Right lobe of liver (tissue), 6 donors: ENCODE measurements around the gene SQSTM1. TPM values are rescaled to one million over a fixed set of nuclear protein-coding genes. Genes with fewer than 3 reads are reported as not detected.

Experiments used
- ATAC-seq, 4 donors: fragments of 200-7000 bp; cut with Tn5 transposase; one replicate each; pipeline ENCODE4 v1.9.1; 2020; ENCODE audit warnings: mild to moderate bottlenecking in 4 of 4, moderate library complexity in 4 of 4
- DNase-seq, 3 donors: peaks; one replicate each; pipeline ENCODE4 v3.0.0-alpha.2; 2020
- H3K27ac ChIP-seq, 3 donors: fragments of 200-600 bp; one replicate each; pipeline ENCODE4 v1.8.0; 2022
- H3K27me3 ChIP-seq, 2 donors: fragments of 200-600 bp; one replicate each; pipeline ENCODE4 v1.8.0; 2022
- H3K36me3 ChIP-seq, 4 donors: fragments of 200-600 bp; sonication (generic) in 1 of 4; one replicate each; pipeline versions ENCODE4 v1.5.1 to v1.8.0; 2017 to 2022; ENCODE audit warnings: control low read depth in 1 of 4
- H3K4me1 ChIP-seq, 4 donors: fragments of 200-600 bp; sonication (generic) in 1 of 4; one replicate each; pipeline versions ENCODE4 v1.5.1 to v1.8.0; 2017 to 2022; ENCODE audit warnings: control low read depth in 1 of 4
- H3K4me3 ChIP-seq, 3 donors: fragments of 200-600 bp; one replicate each; pipeline ENCODE4 v1.8.0; 2022
- H3K9me3 ChIP-seq, 4 donors: fragments of 200-600 bp; sonication (generic) in 1 of 4; one replicate each; pipeline versions ENCODE4 v1.5.1 to v1.8.0; 2017 to 2022; ENCODE audit warnings: control low read depth in 1 of 4
- POLR2A ChIP-seq: fragments of 450-650 bp; IDR thresholded peaks from one replicate; pipeline ENCODE4 v1.6.1; 2017; ENCODE audit warnings: antibody characterized with exemption, mild to moderate bottlenecking
- WGBS: methylation state at CpG from one replicate; pipeline ENCODE4 v1.1.6; 2018; ENCODE audit warnings: low coverage, low lambda C conversion rate; ENCODE audit not compliant: insufficient coverage; ENCODE audit errors: missing lambda C conversion rate; 5-methylcytosine and 5-hydroxymethylcytosine counted together
- intact Hi-C, 2 donors: fragments of 100-400 bp; cut with DNase I; formaldehyde crosslinking; loops; one replicate each; pipeline versions ENCODE4 v1.11.2 to v1.14.1; 2022
- total RNA-seq, 6 experiments: library from RNA; depleted of rRNA in 2 of 6; stranded (reverse); fragments of >200 nt in 2 of 6; fragmentation: NEBNext Ultra II Directional in 3 of 6; extraction: Animal tissue kit (Norgen Biotek cat#: 25700) in 3 of 6; gene quantifications; one replicate each; pipeline versions ENCODE4 v1.1.0 to v1.2.4, GENCODE V29; 2016 to 2023
- TF ChIP-seq, protein P1 (sequence below), 4 donors: fragments of 200-600 bp in 3 of 4; fragments of 450-650 bp in 1 of 4; IDR thresholded peaks; one replicate each; pipeline versions ENCODE4 v1.5.1 to v1.8.0; 2016 to 2022; ENCODE audit warnings: antibody characterized with exemption in 4 of 4, mild to moderate bottlenecking in 2 of 4
- donor health status: DM: no; HTN: yes; CAD: no.
- donor health status: DM: no; HTN: no; CAD: no.
- donor health status: DM: no; HTN: no; CAD: no.
- donor health status: DM: no; HTN: yes; CAD: no.
- donor health status: DM: no; HTN: yes; CAD: no.

SQSTM1 gene
- total RNA-seq, 6 experiments from 2014 or later, result 195 to 1,174 (median 649) TPM

DNA sequence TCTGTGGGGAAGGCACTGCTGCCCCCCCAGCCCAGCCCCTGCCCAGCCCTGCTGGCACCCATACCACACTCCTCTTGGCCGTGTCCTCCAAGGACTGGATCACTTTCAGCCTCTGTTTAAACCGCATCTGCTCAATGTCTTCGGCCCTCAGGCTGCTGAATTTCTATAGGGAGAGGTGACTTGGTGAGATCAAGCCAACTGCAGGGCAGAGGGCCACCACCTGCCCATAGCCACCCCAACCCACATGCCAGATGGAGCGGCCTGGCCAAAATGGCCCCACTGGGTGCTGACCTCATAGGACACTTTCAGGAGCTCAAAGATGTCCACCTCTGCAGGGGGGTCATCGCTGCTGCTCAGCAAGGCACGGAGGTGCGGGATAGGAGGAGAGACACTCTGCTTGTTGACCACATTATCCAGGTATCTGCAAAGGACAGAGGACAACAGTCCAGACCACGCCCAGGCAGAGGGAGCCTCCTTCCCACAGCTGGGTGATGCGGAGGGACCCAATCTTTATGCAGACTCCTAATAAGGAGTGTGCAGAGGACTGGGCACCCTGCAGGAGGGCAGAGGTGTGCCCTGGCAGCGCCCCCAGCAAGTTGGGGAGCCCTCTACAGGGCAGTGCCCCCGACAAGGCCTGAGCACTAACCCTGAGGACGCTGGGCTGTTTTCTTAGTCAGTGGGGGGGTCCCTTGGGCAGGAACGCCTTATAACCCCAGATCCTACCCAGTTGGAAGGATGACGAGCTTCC, 52.3 kb downstream of the SQSTM1 start:
- intact Hi-C loops, result no loop called here
- 100% methylated on average over 1 of the region's 14 CpGs for WGBS
- Histone ChIP-seq H3K9me3 (no peaks in the 10 kb centered on the region), H3K4me1 (no peaks in the 10 kb centered on the region), H3K36me3 (peaks cover 0 to 59% (median 16%) of the 10 kb centered on the region in 4 donors), H3K27me3 (no peaks in the 10 kb centered on the region), H3K4me3 (no peak overlapping the region), H3K27ac (no peak overlapping the region)
- ATAC-seq (no peak), DNase-seq (no peak)
- TF ChIP-seq POLR2A, result no peak
- TF ChIP-seq, protein P1, sequence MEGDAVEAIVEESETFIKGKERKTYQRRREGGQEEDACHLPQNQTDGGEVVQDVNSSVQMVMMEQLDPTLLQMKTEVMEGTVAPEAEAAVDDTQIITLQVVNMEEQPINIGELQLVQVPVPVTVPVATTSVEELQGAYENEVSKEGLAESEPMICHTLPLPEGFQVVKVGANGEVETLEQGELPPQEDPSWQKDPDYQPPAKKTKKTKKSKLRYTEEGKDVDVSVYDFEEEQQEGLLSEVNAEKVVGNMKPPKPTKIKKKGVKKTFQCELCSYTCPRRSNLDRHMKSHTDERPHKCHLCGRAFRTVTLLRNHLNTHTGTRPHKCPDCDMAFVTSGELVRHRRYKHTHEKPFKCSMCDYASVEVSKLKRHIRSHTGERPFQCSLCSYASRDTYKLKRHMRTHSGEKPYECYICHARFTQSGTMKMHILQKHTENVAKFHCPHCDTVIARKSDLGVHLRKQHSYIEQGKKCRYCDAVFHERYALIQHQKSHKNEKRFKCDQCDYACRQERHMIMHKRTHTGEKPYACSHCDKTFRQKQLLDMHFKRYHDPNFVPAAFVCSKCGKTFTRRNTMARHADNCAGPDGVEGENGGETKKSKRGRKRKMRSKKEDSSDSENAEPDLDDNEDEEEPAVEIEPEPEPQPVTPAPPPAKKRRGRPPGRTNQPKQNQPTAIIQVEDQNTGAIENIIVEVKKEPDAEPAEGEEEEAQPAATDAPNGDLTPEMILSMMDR (IDR thresholded peaks at IDR 0.05), result no peak

DNA sequence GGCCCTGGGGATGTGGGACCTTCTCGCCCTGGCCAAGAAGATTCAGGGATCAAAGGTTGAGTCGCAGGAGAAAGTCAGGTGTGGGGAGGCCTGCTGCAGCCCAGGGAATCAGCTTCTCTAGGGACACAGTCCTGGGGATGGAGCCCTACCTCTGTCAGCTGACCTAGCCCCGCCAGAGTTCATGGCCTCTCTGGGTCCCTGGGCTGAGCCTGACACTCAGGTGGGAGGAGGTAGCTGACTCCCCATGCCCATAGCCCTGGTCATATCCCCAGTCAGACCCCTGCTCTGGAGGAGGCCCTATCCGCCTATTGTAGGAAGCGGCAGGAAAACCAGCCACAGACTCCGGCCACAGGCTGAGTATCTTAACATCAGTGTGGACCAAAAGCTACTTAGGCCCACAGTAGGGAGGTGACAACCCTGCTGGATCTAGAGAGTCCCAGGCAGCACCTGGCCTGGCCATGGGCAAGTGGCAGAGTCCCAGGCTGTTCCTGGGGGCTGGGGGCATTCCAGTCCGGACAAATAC, 52.9 kb downstream of the SQSTM1 start:
- Histone ChIP-seq H3K4me1 (no peaks in the 10 kb centered on the region), H3K27ac (no peak overlapping the region), H3K36me3 (peaks cover 0 to 64% (median 16%) of the 10 kb centered on the region in 4 donors), H3K4me3 (no peak overlapping the region), H3K9me3 (no peaks in the 10 kb centered on the region), H3K27me3 (no peaks in the 10 kb centered on the region)
- DNase-seq, result peak in 1 of 3 donors; percentile 13
- no peak for ATAC-seq
- WGBS, result no CpG with 5 or more reads among the region's 7 CpGs
- TF ChIP-seq, protein P1 (IDR thresholded peaks at IDR 0.05), result no peak
- TF ChIP-seq POLR2A, result no peak
- intact Hi-C loops, result no loop called here

DNA sequence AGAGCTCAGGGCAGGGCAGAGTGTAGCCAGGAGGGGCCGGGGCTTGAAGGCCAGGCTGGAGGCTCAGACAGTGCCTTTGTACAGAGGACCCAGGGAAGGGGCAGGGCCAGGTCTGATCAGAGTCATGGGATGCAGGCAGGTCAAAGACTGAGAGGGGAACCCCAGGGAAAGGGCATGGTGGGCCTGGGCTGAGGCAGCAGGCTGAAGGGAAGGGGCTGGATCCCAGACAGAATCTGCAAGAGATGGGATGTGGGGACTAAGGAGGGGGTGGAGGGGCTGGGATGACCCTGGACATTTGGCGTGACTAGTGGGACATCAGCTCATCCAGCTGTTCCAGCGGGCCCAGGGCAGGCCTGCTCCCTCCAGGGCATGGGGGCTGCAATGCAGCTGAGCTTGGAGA, 53.4 kb downstream of the SQSTM1 start:
- intact Hi-C loops, result no loop called here
- Histone ChIP-seq H3K27ac (no peak overlapping the region), H3K27me3 (no peaks in the 10 kb centered on the region), H3K9me3 (no peaks in the 10 kb centered on the region), H3K36me3 (peaks cover 0 to 66% (median 16%) of the 10 kb centered on the region in 4 donors), H3K4me3 (no peak overlapping the region), H3K4me1 (no peaks in the 10 kb centered on the region)
- WGBS, result no CpG with 5 or more reads among the region's 3 CpGs
- no peak for TF ChIP-seq POLR2A
- TF ChIP-seq, protein P1 (IDR thresholded peaks at IDR 0.05), result no peak
- ATAC-seq, result no peak
- DNase-seq, result no peak

DNA sequence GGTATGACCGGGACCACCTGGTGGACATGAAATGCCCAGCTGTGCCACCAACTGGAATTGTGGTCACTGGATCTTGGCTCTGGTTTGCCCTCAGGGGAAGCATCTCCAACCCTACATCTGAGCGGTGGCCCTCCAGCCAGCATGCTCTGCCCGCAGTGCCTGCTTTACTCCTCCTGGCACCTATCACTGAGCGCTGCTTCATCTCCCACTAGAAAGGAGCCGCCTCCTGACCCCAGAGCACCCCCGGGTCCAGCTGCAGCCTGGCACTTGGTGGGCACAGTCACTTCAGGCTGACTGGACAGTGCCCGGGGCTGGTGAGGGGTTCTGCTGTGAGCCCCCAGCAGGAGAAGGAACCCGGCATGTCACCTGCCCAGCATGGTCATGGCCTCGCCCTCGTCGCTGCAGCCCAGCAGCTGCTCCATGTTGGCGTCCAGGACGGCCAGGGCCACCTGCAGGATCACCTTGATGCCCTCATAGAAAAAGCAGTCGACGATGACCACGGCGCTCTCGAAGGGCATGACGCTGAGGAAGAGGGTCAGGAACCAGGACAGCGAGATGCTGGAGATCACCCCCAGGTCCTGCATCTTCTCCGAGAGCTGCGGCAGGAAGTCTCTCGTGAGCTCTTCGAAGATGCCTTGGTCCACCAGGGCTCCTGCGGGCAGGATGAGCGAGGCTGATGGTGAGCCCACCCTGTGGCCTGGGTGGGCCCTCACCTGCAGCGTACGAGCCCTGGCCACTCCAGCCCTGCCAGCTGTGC, 54.0 kb downstream of the SQSTM1 start:
- Histone ChIP-seq H3K27me3 (no peaks in the 10 kb centered on the region), H3K27ac (no peak overlapping the region), H3K36me3 (peaks cover 0 to 66% (median 16%) of the 10 kb centered on the region in 4 donors), H3K4me1 (no peaks in the 10 kb centered on the region), H3K9me3 (no peaks in the 10 kb centered on the region), H3K4me3 (no peak overlapping the region)
- WGBS, result no CpG with 5 or more reads among the region's 28 CpGs
- no peak for TF ChIP-seq POLR2A
- TF ChIP-seq, protein P1 (IDR thresholded peaks at IDR 0.05), result no peak
- intact Hi-C loops, result no loop called here
- DNase-seq (no peak), ATAC-seq (no peak)
